GM19372 (cell line): Measurements from ENCODE around the gene EARS2.

Source experiments
- ATAC-seq: cut with Tn5 transposase; IDR thresholded peaks from one replicate; pipeline ENCODE4 v1.9.1; 2021; ENCODE audit warnings: mild to moderate bottlenecking, low read depth, moderate library complexity; ENCODE audit not compliant: unreplicated experiment

The EARS2 gene

GRCh38 chr16:23509441-23509754 lies 47.8 kb downstream of the EARS2 start:
- ATAC-seq = no peak

GRCh38 chr16:23508589-23509440 lies 48.3 kb downstream of the EARS2 start:
- ATAC-seq = no peak

GRCh38 chr16:23506606-23506994 lies 50.5 kb downstream of the EARS2 start:
- ATAC-seq = no peak

- ATAC-seq = no peak
These were observed 51.2 kb downstream of the EARS2 start for GRCh38 chr16:23505671-23506605.

GRCh38 chr16:23505180-23505665 lies 51.9 kb downstream of the EARS2 start:
- ATAC-seq = no peak

- ATAC-seq = no peak
These were observed 52.5 kb downstream of the EARS2 start for GRCh38 chr16:23504453-23505179.

GRCh38 chr16:23504076-23504452 lies 53.1 kb downstream of the EARS2 start:
- ATAC-seq = no peak

- no peak for ATAC-seq
These were observed 54.7 kb downstream of the EARS2 start for GRCh38 chr16:23502466-23502865.

GRCh38 chr16:23501291-23501690 lies 55.9 kb downstream of the EARS2 start:
- no peak for ATAC-seq

GRCh38 chr16:23500862-23501225 lies 56.3 kb downstream of the EARS2 start:
- no peak for ATAC-seq

- ATAC-seq = no peak
These were observed 56.8 kb downstream of the EARS2 start for GRCh38 chr16:23500212-23500861.

- no peak for ATAC-seq
These were observed 57.3 kb downstream of the EARS2 start for GRCh38 chr16:23499801-23500200.

GRCh38 chr16:23498863-23499262 lies 58.3 kb downstream of the EARS2 start:
- no peak for ATAC-seq

GRCh38 chr16:23497543-23497868 lies 59.6 kb downstream of the EARS2 start:
- ATAC-seq = no peak

- no peak for ATAC-seq
These were observed 60.2 kb downstream of the EARS2 start for GRCh38 chr16:23496821-23497542.

GRCh38 chr16:23495671-23496070 lies 61.5 kb downstream of the EARS2 start:
- ATAC-seq = no peak

GRCh38 chr16:23494188-23494587 lies 63.0 kb downstream of the EARS2 start:
- no peak for ATAC-seq

- no peak for ATAC-seq
These were observed 65.4 kb downstream of the EARS2 start for GRCh38 chr16:23491490-23492391.

- no peak for ATAC-seq
These were observed 70.7 kb downstream of the EARS2 start for GRCh38 chr16:23486480-23486879.
